ES-I3 (cell line): ENCODE results near the gene AGO4.

Experiments
- H3K36me3 ChIP-seq: 2 replicates; pipeline ENCODE4 v1.6.1; 2013; ENCODE audit warnings: mild to moderate bottlenecking, low read length, control low read depth, moderate library complexity; ENCODE audit not compliant: insufficient read depth
- H3K4me1 ChIP-seq: 2 replicates; pipeline ENCODE4 v1.6.1; 2013; ENCODE audit warnings: mild to moderate bottlenecking, control low read depth, low read length; ENCODE audit not compliant: insufficient read depth
- H3K9ac ChIP-seq: 2 replicates; pipeline ENCODE4 v1.6.1; 2013; ENCODE audit warnings: low read depth, mild to moderate bottlenecking, low read length, moderate library complexity
- H3K9me3 ChIP-seq: 2 replicates; pipeline ENCODE4 v1.6.1; 2013; ENCODE audit warnings: mild to moderate bottlenecking, low read length, moderate library complexity; ENCODE audit not compliant: control insufficient read depth, insufficient read depth

Gene AGO4

DNA sequence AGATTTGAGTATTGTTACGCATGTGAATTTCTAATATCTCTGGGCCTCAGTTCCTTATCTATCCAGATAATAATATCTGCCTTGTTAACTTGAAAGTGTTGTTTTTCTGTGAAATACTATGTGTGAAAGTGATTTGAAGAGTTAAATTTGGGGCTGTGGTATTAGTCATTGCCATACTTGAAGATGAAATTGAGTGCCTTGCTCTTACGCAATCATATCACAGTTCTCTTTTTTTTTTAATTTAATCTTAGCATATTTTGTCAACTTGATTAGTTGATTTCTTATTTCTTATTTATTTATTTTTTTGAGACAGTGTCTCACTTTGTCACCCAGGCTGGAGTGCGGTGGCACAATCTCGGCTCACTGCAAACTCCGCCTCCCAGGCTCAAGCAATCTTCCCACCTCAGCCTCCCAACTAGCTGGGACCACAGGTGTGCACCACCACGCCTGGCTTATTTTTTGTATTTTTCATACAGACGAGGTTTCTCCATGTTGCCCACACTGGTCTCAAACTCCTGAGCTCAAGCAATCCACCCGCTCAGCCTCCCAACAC, 31.0 kb downstream of the AGO4 start:
- no peak overlapping the region for H3K9ac ChIP-seq
- H3K4me1 ChIP-seq: no peaks in the 10 kb centered on the region
- H3K9me3 ChIP-seq: no peaks in the 10 kb centered on the region
- H3K36me3 ChIP-seq: peaks cover 14% of the 10 kb centered on the region

DNA sequence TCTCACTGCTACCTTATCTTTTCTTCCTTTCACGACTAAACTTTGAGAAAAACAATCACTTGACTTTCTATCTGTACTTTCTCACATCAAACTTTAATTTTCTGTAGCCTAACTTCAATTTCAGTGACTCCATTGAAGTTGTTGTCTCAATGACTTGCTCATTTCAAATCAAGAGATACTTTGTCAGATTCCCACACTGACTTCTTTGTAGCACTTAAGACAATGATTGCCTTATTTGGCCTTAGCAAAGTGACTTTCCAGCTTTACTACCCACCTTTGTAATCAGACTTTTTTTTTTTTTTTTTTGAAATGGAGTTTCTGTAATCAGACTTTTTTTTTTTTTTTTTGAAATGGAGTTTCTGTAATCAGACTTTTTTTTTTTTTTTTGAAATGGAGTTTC, 37.0 kb downstream of the AGO4 start:
- no peaks in the 10 kb centered on the region for H3K9me3 ChIP-seq
- H3K36me3 ChIP-seq: peaks cover 6% of the 10 kb centered on the region; the same call in 1 of the 2 replicates
- peaks cover 3% of the 10 kb centered on the region; the same call in 1 of the 2 replicates for H3K4me1 ChIP-seq
- no peak overlapping the region for H3K9ac ChIP-seq

DNA sequence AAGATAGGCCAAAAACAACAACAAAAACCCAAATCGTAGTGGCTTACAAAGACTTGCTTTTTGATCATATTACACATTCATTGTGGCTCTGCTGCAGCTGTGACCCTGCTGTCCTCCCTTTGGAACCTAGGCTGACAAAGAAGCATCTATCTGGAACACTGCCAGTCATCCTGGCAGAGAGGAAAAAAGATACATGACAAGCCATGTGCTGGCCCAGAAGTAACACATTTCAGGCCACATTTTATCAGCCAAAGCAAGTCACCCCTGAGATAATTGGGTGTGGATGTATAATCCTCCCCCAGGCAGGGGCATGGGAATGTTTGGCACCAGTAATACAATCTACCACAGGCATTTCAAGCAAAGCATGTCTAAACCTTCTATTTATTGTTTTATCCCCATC, 38.0 kb downstream of the AGO4 start:
- no peak overlapping the region for H3K9ac ChIP-seq
- peaks cover 5% of the 10 kb centered on the region; the same call in 1 of the 2 replicates for H3K36me3 ChIP-seq
- H3K9me3 ChIP-seq: no peaks in the 10 kb centered on the region
- H3K4me1 ChIP-seq: peaks cover 9% of the 10 kb centered on the region; the same call in 1 of the 2 replicates

GRCh38 chr1:35847935-35848565, 40.2 kb downstream of the AGO4 start:
- Histone ChIP-seq H3K9me3 (no peaks in the 10 kb centered on the region), H3K4me1 (peaks cover 9% of the 10 kb centered on the region; the same call in 1 of the 2 replicates), H3K9ac (no peak overlapping the region), H3K36me3 (no peaks in the 10 kb centered on the region; the same call in 1 of the 2 replicates)

- Histone ChIP-seq H3K9me3 (no peaks in the 10 kb centered on the region), H3K9ac (no peak overlapping the region), H3K4me1 (peaks cover 13% of the 10 kb centered on the region; the same call in 1 of the 2 replicates), H3K36me3 (peaks cover 12% of the 10 kb centered on the region)
Measured at GRCh38 chr1:35850051-35850450, 42.2 kb downstream of the AGO4 start.

DNA sequence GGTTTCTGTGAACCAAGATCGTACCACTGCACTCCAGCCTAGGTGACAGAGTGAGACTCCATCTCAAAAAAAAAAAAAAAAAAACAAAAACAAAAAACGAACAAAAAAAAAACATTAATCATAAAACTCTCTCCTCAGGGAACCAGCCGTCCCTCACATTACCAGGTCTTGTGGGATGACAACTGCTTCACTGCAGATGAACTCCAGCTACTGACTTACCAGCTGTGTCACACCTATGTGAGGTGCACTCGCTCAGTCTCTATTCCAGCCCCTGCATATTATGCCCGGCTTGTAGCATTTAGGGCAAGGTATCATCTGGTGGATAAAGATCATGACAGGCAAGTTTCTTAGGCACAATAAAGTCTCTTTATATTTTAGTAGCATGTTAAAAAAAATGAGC, 42.9 kb downstream of the AGO4 start:
- H3K36me3 ChIP-seq: peaks cover 12% of the 10 kb centered on the region
- peaks cover 13% of the 10 kb centered on the region; the same call in 1 of the 2 replicates for H3K4me1 ChIP-seq
- no peaks in the 10 kb centered on the region for H3K9me3 ChIP-seq
- no peak overlapping the region for H3K9ac ChIP-seq

GRCh38 chr1:35851132-35851869, 43.5 kb downstream of the AGO4 start:
- peaks cover 12% of the 10 kb centered on the region for H3K36me3 ChIP-seq
- peaks cover 13% of the 10 kb centered on the region; the same call in 1 of the 2 replicates for H3K4me1 ChIP-seq
- no peaks in the 10 kb centered on the region for H3K9me3 ChIP-seq
- no peak overlapping the region for H3K9ac ChIP-seq

DNA sequence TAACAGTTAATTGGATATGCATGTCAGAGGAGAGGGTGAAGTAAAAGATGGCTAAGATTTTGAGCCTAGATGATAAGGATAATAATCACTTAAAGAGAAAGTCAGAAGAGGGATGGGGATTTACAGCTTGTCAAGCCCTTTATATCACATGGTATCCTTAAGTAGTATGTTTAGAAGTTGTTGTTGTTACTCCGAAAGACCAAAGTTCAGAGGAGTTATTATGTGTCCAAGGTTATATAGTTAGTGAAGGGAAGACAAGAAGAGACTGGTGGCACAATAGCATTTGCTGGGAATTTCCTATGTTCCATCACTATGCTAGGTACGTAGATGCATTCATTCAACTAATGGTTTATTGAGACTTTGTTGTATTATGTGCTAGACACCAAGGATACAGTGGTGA, 44.4 kb downstream of the AGO4 start:
- no peak overlapping the region for H3K9ac ChIP-seq
- no peaks in the 10 kb centered on the region for H3K9me3 ChIP-seq
- peaks cover 13% of the 10 kb centered on the region; the same call in 1 of the 2 replicates for H3K4me1 ChIP-seq
- H3K36me3 ChIP-seq: peaks cover 12% of the 10 kb centered on the region

DNA sequence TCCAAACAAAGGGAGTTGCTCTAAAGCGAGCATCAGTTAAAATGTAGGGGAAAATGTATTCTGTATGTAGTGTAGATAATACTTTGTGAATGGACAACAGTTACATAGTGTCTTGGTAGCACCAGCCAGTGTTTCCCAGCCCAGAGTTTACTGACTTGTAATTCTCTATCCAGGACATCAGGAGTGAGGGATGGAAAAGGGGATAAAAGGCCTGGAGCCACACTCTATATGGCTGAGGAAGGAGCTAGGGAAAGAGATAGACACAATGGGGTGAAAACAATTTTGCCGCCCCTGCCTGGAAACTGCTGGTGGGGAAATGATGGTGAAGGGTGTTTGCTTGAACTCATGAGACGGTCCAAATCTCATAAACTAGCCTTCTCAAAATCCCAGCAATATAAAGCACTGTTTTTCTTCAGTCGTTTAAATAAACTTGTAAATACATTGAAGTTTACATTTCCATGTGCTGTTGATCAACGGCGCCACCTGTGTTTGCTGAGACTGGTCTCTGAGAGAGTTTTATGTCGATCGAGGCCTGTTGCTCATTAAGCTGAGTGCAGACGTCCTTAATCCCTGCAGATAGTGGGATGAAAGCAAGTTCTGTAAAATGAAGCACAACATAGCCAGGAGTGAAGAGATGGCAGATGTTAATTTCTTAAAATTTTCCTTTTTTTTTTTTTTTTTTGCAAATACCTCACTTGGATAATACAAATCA, 47.3 kb downstream of the AGO4 start:
- Histone ChIP-seq H3K4me1 (peaks cover 6% of the 10 kb centered on the region; the same call in 1 of the 2 replicates), H3K9ac (no peak overlapping the region), H3K9me3 (no peaks in the 10 kb centered on the region), H3K36me3 (peaks cover 12% of the 10 kb centered on the region)

GRCh38 chr1:35856964-35857363, 49.1 kb downstream of the AGO4 start:
- 0 out of 2 replicates have a peak, but pooled peaks cover 4% of the 10 kb centered on the region for H3K4me1 ChIP-seq
- peaks cover 12% of the 10 kb centered on the region for H3K36me3 ChIP-seq
- H3K9me3 ChIP-seq: no peaks in the 10 kb centered on the region
- H3K9ac ChIP-seq: no peak overlapping the region

DNA sequence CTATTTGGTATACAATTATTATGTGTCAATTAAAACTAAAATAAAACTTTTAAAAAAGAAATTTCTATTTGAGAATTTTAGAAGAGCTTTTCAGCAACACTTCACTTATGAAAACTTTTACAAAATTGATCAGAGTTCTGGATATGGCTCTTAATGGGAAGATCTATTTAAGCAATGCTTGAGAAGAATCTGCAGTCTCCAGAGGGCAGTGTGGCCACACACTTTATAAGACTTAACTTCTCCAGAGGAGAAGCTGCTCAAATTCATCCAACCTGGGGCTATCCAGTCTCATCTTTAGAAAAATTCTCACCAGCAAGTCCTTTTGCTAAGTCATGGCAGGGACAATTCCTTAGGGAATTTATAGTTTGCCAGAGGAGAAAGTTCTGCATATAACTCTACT, 50.0 kb downstream of the AGO4 start:
- peaks cover 12% of the 10 kb centered on the region for H3K36me3 ChIP-seq
- no peaks in the 10 kb centered on the region for H3K9me3 ChIP-seq
- H3K9ac ChIP-seq: no peak overlapping the region
- 0 out of 2 replicates have a peak, but pooled peaks cover 4% of the 10 kb centered on the region for H3K4me1 ChIP-seq

DNA sequence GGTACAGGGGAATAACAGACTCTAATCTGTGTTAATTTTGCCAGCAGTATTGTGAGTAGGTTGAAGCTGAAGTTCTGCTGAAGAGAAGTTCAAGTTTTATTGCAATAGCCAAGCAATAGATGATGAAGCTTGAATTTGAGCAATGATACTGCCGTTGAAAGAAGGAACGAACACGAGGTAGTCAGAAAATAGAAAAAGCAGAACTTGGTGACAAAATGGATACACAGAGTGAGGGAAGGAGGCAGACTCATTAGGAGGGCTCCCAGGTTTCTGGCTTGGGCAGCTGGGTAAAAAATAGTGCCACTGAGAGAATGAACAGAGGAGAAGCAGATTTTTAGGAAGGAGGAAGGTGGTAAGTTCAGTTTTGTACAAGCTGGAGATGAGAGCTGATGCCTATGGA, 52.9 kb downstream of the AGO4 start:
- Histone ChIP-seq H3K9me3 (no peaks in the 10 kb centered on the region), H3K4me1 (no peaks in the 10 kb centered on the region), H3K36me3 (no peaks in the 10 kb centered on the region)

GRCh38 chr1:35863136-35863535, 55.3 kb downstream of the AGO4 start:
- H3K9me3 ChIP-seq: no peaks in the 10 kb centered on the region
- H3K4me1 ChIP-seq: no peaks in the 10 kb centered on the region
- no peaks in the 10 kb centered on the region for H3K36me3 ChIP-seq

More for the DNA sequence above, 52.9 kb downstream of the AGO4 start:
- no peak overlapping the region for H3K9ac ChIP-seq

DNA sequence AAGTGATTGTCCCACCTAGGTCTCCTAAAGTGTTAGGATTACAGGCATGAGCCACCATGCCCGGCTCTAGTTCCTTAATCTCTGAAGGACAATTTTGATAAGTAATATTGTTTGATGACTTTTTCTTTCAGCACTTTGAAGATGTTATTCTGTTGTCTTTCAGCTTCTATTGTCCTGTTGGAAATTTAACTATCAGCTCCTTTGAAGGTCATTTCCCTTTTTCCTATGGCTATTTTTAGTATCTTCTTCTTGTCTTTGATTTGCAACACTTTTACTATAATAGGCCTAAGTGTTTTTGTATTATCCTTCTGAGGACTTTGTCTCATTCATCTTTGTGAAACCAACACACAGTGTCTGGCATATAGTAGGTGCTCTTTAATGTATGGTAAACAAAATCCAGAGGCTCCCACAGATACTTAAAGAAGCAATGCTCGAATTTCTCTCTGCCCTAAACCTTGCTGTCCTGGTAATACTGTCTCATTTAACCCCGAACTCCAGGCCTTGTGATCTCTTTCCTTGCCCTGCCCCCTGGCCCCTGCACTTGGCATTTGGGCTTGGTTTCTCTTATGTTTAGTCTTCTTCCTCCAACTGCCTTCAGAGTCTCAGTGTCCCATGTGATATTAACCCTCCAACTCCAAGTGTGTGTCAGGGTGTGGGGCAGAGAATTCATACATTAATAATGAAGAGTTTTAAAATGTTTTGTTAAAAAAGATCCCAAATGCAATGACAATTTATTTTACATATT, 56.2 kb downstream of the AGO4 start:
- H3K4me1 ChIP-seq: no peaks in the 10 kb centered on the region
- no peaks in the 10 kb centered on the region for H3K36me3 ChIP-seq
- no peak overlapping the region for H3K9ac ChIP-seq

More at GRCh38 chr1:35863136-35863535, 55.3 kb downstream of the AGO4 start:
- H3K9ac ChIP-seq: no peak overlapping the region

More for the DNA sequence above, 56.2 kb downstream of the AGO4 start:
- no peaks in the 10 kb centered on the region for H3K9me3 ChIP-seq
